IMR-90 (cell line): ENCODE data around the gene NPM1. TPM values are rescaled to one million over a fixed set of nuclear protein-coding genes. Genes with fewer than 3 reads are reported as not detected.

Experiments
- ATAC-seq: fragments of 200-7000 bp; cut with Tn5 transposase; 2 replicates; pipeline ENCODE4 v1.9.1; 2020; ENCODE audit warnings: low read depth, mild to moderate bottlenecking, moderate library complexity
- BruUV-seq: library from RNA; stranded (reverse); fragments of 400-500 nt; replicated peaks from 2 replicates; lab custom pipeline; 2021; lab: Mats Ljungman, UMichigan
- CTCF ChIA-PET: fragments of 300-600 bp; formaldehyde crosslinking; extraction: SDS; loops from one replicate; lab custom pipeline; 2021; ENCODE audit warnings: antibody characterized with exemption; lab: Yijun Ruan, JAX
- POLR2A ChIA-PET: fragments of 300-600 bp; sonication (Branson Sonifier 250); formaldehyde crosslinking; loops from one replicate; lab custom pipeline; 2022; ENCODE audit warnings: antibody characterized with exemption; ENCODE audit not compliant: unreplicated experiment; lab: Charles Lee
- DNase-seq: peaks from one replicate; pipeline ENCODE4 v3.0.0; 2013
- H2AFZ ChIP-seq: replicated peaks from 2 replicates; pipeline ENCODE3; 2013; ENCODE audit warnings: low read length, mild to moderate bottlenecking; ENCODE audit not compliant: poor library complexity
- H2AK5ac ChIP-seq: 2 replicates; pipeline ENCODE4 v1.6.1; 2013; ENCODE audit warnings: low read depth, low read length, inconsistent platforms
- H2AK9ac ChIP-seq: replicated peaks from 2 replicates; pipeline ENCODE3; 2013; ENCODE audit warnings: mild to moderate bottlenecking, low read depth, low read length, moderate library complexity; ENCODE audit not compliant: poor library complexity
- H2BK120ac ChIP-seq: 2 replicates; pipeline ENCODE4 v1.6.1; 2013; ENCODE audit warnings: low read depth, low read length, inconsistent platforms
- H2BK15ac ChIP-seq: 3 replicates; pipeline ENCODE4 v1.6.1; 2013; ENCODE audit warnings: low read depth, low read length, inconsistent platforms
- H2BK20ac ChIP-seq: 2 replicates; pipeline ENCODE4 v1.6.1; 2013; ENCODE audit warnings: low read depth, mild to moderate bottlenecking, inconsistent platforms, low read length, moderate library complexity
- H2BK5ac ChIP-seq: 2 replicates; pipeline ENCODE4 v1.6.1; 2013; ENCODE audit warnings: mild to moderate bottlenecking, low read depth, low read length, inconsistent platforms; ENCODE audit not compliant: poor library complexity, severe bottlenecking
- H3K14ac ChIP-seq: replicated peaks from 2 replicates; pipeline ENCODE4 v1.6.1; 2013; ENCODE audit warnings: low read depth, low read length, inconsistent platforms
- H3K18ac ChIP-seq: 2 replicates; pipeline ENCODE4 v1.6.1; 2013; ENCODE audit warnings: low read depth, low read length, control low read depth
- H3K23ac ChIP-seq: 2 replicates; pipeline ENCODE4 v1.6.1; 2013; ENCODE audit warnings: low read depth, low read length, inconsistent platforms
- H3K27ac ChIP-seq: 2 replicates; pipeline ENCODE4 v1.5.1; 2013; ENCODE audit warnings: mild to moderate bottlenecking, control low read depth, low read length; ENCODE audit not compliant: insufficient read depth
- H3K27me3 ChIP-seq: 2 replicates; pipeline ENCODE4 v1.6.1; 2013; ENCODE audit warnings: low read length; ENCODE audit not compliant: control insufficient read depth, insufficient read depth
- H3K36me3 ChIP-seq: 2 replicates; pipeline ENCODE4 v1.6.1; 2013; ENCODE audit warnings: low read length, mixed read lengths; ENCODE audit not compliant: control insufficient read depth, insufficient read depth
- H3K4ac ChIP-seq: 2 replicates; pipeline ENCODE4 v1.6.1; 2013; ENCODE audit warnings: low read depth, low read length, inconsistent platforms
- H3K4me1 ChIP-seq: 2 replicates; pipeline ENCODE4 v1.6.1; 2013; ENCODE audit warnings: low read length, mixed read lengths; ENCODE audit not compliant: control insufficient read depth, insufficient read depth
- H3K4me2 ChIP-seq: 2 replicates; pipeline ENCODE4 v1.6.1; 2013; ENCODE audit warnings: low read depth, mild to moderate bottlenecking, control low read depth, low read length, moderate library complexity
- H3K4me3 ChIP-seq: 2 replicates; pipeline ENCODE4 v1.5.1; 2013; ENCODE audit warnings: low read depth, mild to moderate bottlenecking, control low read depth, low read length, moderate library complexity; ENCODE audit not compliant: insufficient read depth
- H3K56ac ChIP-seq: 2 replicates; pipeline ENCODE4 v1.6.1; 2013; ENCODE audit warnings: low read length, inconsistent platforms; ENCODE audit not compliant: insufficient read depth; ENCODE audit errors: extremely low read depth
- H3K79me1 ChIP-seq, 2 experiments: 2 replicates each; pipeline ENCODE4 v1.6.1; 2013; ENCODE audit warnings: low read length in 2 of 2, inconsistent platforms in 1 of 2, low read depth in 1 of 2
- H3K9ac ChIP-seq: 2 replicates; pipeline ENCODE4 v1.6.1; 2013; ENCODE audit warnings: low read depth, low read length, control low read depth
- H3K9me1 ChIP-seq: 2 replicates; pipeline ENCODE4 v1.6.1; 2013; ENCODE audit warnings: low read length, inconsistent platforms; ENCODE audit not compliant: insufficient read depth
- H3K9me3 ChIP-seq: 2 replicates; pipeline ENCODE4 v1.6.1; 2013; ENCODE audit warnings: low read length; ENCODE audit not compliant: control insufficient read depth, insufficient read depth
- H4K20me1 ChIP-seq: 2 replicates; pipeline ENCODE4 v1.6.1; 2013; ENCODE audit warnings: low read length, inconsistent platforms; ENCODE audit not compliant: insufficient read depth
- H4K5ac ChIP-seq: 2 replicates; pipeline ENCODE4 v1.6.1; 2013; ENCODE audit warnings: mild to moderate bottlenecking, low read depth, low read length, control low read depth
- H4K8ac ChIP-seq, 2 experiments: 2 replicates each; pipeline ENCODE4 v1.6.1; 2013; ENCODE audit warnings: low read depth in 2 of 2, low read length in 2 of 2, control low read depth in 1 of 2, inconsistent platforms in 1 of 2
- H4K91ac ChIP-seq: 2 replicates; pipeline ENCODE4 v1.6.1; 2013; ENCODE audit warnings: low read depth, low read length, inconsistent platforms; ENCODE audit not compliant: insufficient read depth
- BHLHE40 ChIP-seq: fragments of 150-350 bp; IDR thresholded peaks from 2 replicates; pipeline ENCODE4 v1.6.1; 2016; ENCODE audit warnings: mild to moderate bottlenecking, low read depth, low read length
- CEBPB ChIP-seq: IDR thresholded peaks from 2 replicates; pipeline ENCODE4 v1.6.1; 2012; ENCODE audit warnings: low read depth, low read length, improper control_type of control experiment
- CHD1 ChIP-seq: IDR thresholded peaks from 2 replicates; pipeline ENCODE4 v1.6.1; 2012; ENCODE audit warnings: low read depth, low read length, improper control_type of control experiment
- FOS ChIP-seq: fragments of 150-350 bp; IDR thresholded peaks from 2 replicates; pipeline ENCODE4 v1.6.1; 2016; ENCODE audit warnings: low read depth, low read length
- MAFK ChIP-seq: IDR thresholded peaks from 2 replicates; pipeline ENCODE4 v1.6.1; 2012; ENCODE audit warnings: low read depth, low read length, improper control_type of control experiment
- MAZ ChIP-seq: IDR thresholded peaks from 2 replicates; pipeline ENCODE4 v1.6.1; 2012; ENCODE audit warnings: low read depth, mild to moderate bottlenecking, low read length, improper control_type of control experiment, moderate library complexity, borderline replicate concordance
- MXI1 ChIP-seq: IDR thresholded peaks from 2 replicates; pipeline ENCODE4 v1.6.1; 2012; ENCODE audit warnings: low read depth, mild to moderate bottlenecking, low read length, moderate library complexity, borderline replicate concordance
- POLR2A ChIP-seq: IDR thresholded peaks from 2 replicates; pipeline ENCODE4 v1.6.1; 2012; ENCODE audit warnings: mild to moderate bottlenecking, low read depth, low read length
- RFX5 ChIP-seq: IDR thresholded peaks from 2 replicates; pipeline ENCODE4 v1.8.0; 2012; ENCODE audit warnings: low read depth, mild to moderate bottlenecking, low read length, moderate library complexity
- SMC3 ChIP-seq: fragments of 150-350 bp; IDR thresholded peaks from 2 replicates; pipeline ENCODE4 v1.6.1; 2016; ENCODE audit warnings: low read depth, mild to moderate bottlenecking, antibody characterized with exemption, low read length, moderate library complexity
- USF2 ChIP-seq: fragments of 150-350 bp; IDR thresholded peaks from 2 replicates; pipeline ENCODE4 v1.6.1; 2017; ENCODE audit warnings: mild to moderate bottlenecking, antibody characterized with exemption, low read length, low read depth
- WGBS, 2 experiments: methylation state at CpG; one replicate each; pipeline versions ENCODE4 v1.1.5 to v1.1.7; 2013; ENCODE audit warnings: missing lambda C conversion rate in 2 of 2; ENCODE audit not compliant: insufficient read length in 1 of 2; ENCODE audit errors: extremely low coverage in 2 of 2; 5-methylcytosine and 5-hydroxymethylcytosine counted together
- dilution Hi-C: fragments of 300-500 bp; cut with HindIII; formaldehyde crosslinking; loops from one replicate; pipeline ENCODE4 v1.14.3; 2018; ENCODE audit warnings: low sequenced_read_pairs; ENCODE audit not compliant: unreplicated experiment
- in situ Hi-C: fragments of 300-500 bp; cut with MboI; formaldehyde crosslinking; loops from 3 replicates; pipeline ENCODE4 v1.14.3; 2019; ENCODE audit warnings: low sequenced_read_pairs, inconsistent platforms, mixed read lengths
- intact Hi-C: fragments of 100-400 bp; cut with micrococcal nuclease; formaldehyde crosslinking; loops from 2 replicates; pipeline ENCODE4 v1.10.0; 2022
- polyA plus RNA-seq, 3 experiments: library from polyadenylated mRNA; depleted of rRNA; stranded (reverse); fragments of >200 nt; gene quantifications; 2 replicates each; pipeline ENCODE4 v1.2.3, GENCODE V29; 2012; ENCODE audit warnings: low replicate concordance in 1 of 3
- total RNA-seq: library from RNA; depleted of rRNA; stranded (reverse); fragments of >200 nt; gene quantifications from 2 replicates; pipeline ENCODE4 v1.2.3, GENCODE V29; 2012

The NPM1 gene
- total and polyA plus RNA-seq, 2 of the 4 experiments (the other 2 are of a cell fraction) = 856 to 929 TPM

- CTCF ChIA-PET = interaction anchor here (1.0 kb wide), 1 partner anchor 17 kb away, joined by 3 read pairs; no protein-coding TSS in a partner anchor
- in situ Hi-C loops = loop anchor here (25.0 kb wide), 1 partner anchor 426 kb away; no protein-coding TSS in a partner anchor
These were observed 48.3 kb downstream of the NPM1 start for GRCh38 chr5:171435908-171436307.

More at GRCh38 chr5:171435908-171436307, 48.3 kb downstream of the NPM1 start:
- Histone ChIP-seq H3K27ac (no peak overlapping the region), H3K4me3 (no peak overlapping the region), H3K4me2 (no peak overlapping the region), H3K23ac (no peak overlapping the region), H2AK9ac (no peak overlapping the region), H2BK20ac (no peak overlapping the region), H4K5ac (no peak overlapping the region), H4K91ac (no peak overlapping the region), H3K9ac (no peak overlapping the region), H3K14ac (no peak overlapping the region), H3K36me3 (no peaks in the 10 kb centered on the region), H3K27me3 (no peaks in the 10 kb centered on the region; the same call in 1 of the 2 replicates), H3K4me1 (no peaks in the 10 kb centered on the region), H2BK15ac (no peak overlapping the region), H2BK120ac (no peak overlapping the region), H3K9me1 (no peaks in the 10 kb centered on the region), H4K20me1 (no peaks in the 10 kb centered on the region), H2AFZ (peak overlapping the region; percentile 32), H4K8ac (no peak overlapping the region), H3K79me1 (no peaks in the 10 kb centered on the region), H3K4ac (no peak overlapping the region), H3K18ac (no peak overlapping the region), H2AK5ac (no peak overlapping the region), H3K9me3 (no peaks in the 10 kb centered on the region), H3K56ac (no peak overlapping the region), H2BK5ac (no peak overlapping the region)
- no peak for ATAC-seq
- intact Hi-C loops = no loop called here
- no peak for TF ChIP-seq BHLHE40
- TF ChIP-seq CHD1 = no peak
- no peak for TF ChIP-seq MXI1
- no peak for TF ChIP-seq RFX5
- no peak for TF ChIP-seq USF2
- TF ChIP-seq CEBPB = no peak
- TF ChIP-seq FOS = no peak
- TF ChIP-seq MAFK = no peak
- TF ChIP-seq POLR2A = no peak
- TF ChIP-seq SMC3 = no peak
- TF ChIP-seq MAZ = no peak
- POLR2A ChIA-PET = interaction anchor here (0.6 kb wide), 1 partner anchor 474 kb away, joined by 12 read pairs; no protein-coding TSS in a partner anchor
- DNase-seq = no peak
- BruUV-seq = no TSS peak
- dilution Hi-C loops = no loop called here
- WGBS, 2 experiments = 84% methylated on average over 11 of the region's 20 CpGs; no CpG with 5 or more reads in 1 of the 2 experiments
